Caco-2 (cell line): ENCODE measurements around the gene GFOD1. TPM values are rescaled to one million over a fixed set of nuclear protein-coding genes. Genes with fewer than 3 reads are reported as not detected.

Experiments
- BruUV-seq: library from RNA; stranded (reverse); fragments of 400-500 nt; replicated peaks from 2 replicates; lab custom pipeline; 2021; lab: Mats Ljungman, UMichigan
- CTCF ChIA-PET: fragments of 300-600 bp; sonication (Branson Sonifier 250); formaldehyde crosslinking; loops from one replicate; lab custom pipeline; 2022; ENCODE audit warnings: antibody characterized with exemption; lab: Charles Lee
- POLR2A ChIA-PET: fragments of 300-600 bp; sonication (Branson Sonifier 250); formaldehyde crosslinking; loops from one replicate; lab custom pipeline; 2022; ENCODE audit warnings: antibody characterized with exemption; lab: Charles Lee
- DNase-seq, 2 experiments: peaks; one replicate each; pipeline versions ENCODE4 v3.0.0 to v3.0.0-alpha.2; 2020 to 2022
- H3K27me3 ChIP-seq: replicated peaks from 2 replicates; pipeline ENCODE4 v1.6.0; 2011; ENCODE audit warnings: low read length; ENCODE audit not compliant: control insufficient read depth, insufficient read depth
- H3K36me3 ChIP-seq: 2 replicates; pipeline ENCODE4 v1.5.1; 2011; ENCODE audit warnings: low read length; ENCODE audit not compliant: control insufficient read depth, insufficient read depth
- H3K4me1 ChIP-seq: fragments of 250-450 bp; sonication (Bioruptor Pico); 2 replicates; pipeline ENCODE4 v1.5.1; 2020; ENCODE audit warnings: mild to moderate bottlenecking
- H3K4me3 ChIP-seq: 2 replicates; pipeline ENCODE4 v1.5.1; 2011; ENCODE audit warnings: low read depth, mild to moderate bottlenecking, control low read depth, low read length
- H3K9me3 ChIP-seq: fragments of 250-450 bp; sonication (Bioruptor Pico); 2 replicates; pipeline ENCODE4 v1.5.1; 2020; ENCODE audit warnings: mild to moderate bottlenecking, moderate library complexity
- H3K27ac Mint-ChIP-seq: one replicate; pipeline ENCODE4 v1.8.0; 2022; ENCODE audit warnings: mixed read lengths; ENCODE audit not compliant: unreplicated experiment
- H3K27me3 Mint-ChIP-seq: one replicate; pipeline ENCODE4 v1.8.0; 2022; ENCODE audit warnings: mixed read lengths; ENCODE audit not compliant: insufficient read depth, unreplicated experiment
- H3K36me3 Mint-ChIP-seq: one replicate; pipeline ENCODE4 v1.8.0; 2022; ENCODE audit warnings: mild to moderate bottlenecking, mixed read lengths; ENCODE audit not compliant: insufficient read depth, unreplicated experiment
- H3K4me1 Mint-ChIP-seq: one replicate; pipeline ENCODE4 v1.8.0; 2022; ENCODE audit warnings: low read depth, mixed read lengths; ENCODE audit not compliant: unreplicated experiment
- H3K4me3 Mint-ChIP-seq: one replicate; pipeline ENCODE4 v1.8.0; 2022; ENCODE audit warnings: mild to moderate bottlenecking, moderate library complexity, mixed read lengths; ENCODE audit not compliant: unreplicated experiment
- H3K9me3 Mint-ChIP-seq: one replicate; pipeline ENCODE4 v1.8.0; 2022; ENCODE audit warnings: mixed read lengths; ENCODE audit not compliant: unreplicated experiment
- intact Hi-C: fragments of 100-400 bp; cut with micrococcal nuclease; formaldehyde crosslinking; loops from one replicate; pipeline ENCODE4 v1.10.0; 2022; ENCODE audit not compliant: unreplicated experiment
- total RNA-seq: library from RNA; stranded (reverse); gene quantifications from 2 replicates; pipeline ENCODE4 v1.2.3, GENCODE V29; 2022
- TF ChIP-seq, protein P1 (sequence below), 2 experiments: fragments of 200-600 bp in 1 of 2; IDR thresholded peaks; 1 replicate in 1 of 2; 2 replicates in 1 of 2; pipeline versions ENCODE4 v1.5.1 to v1.8.0; 2011 to 2022; ENCODE audit warnings: antibody characterized with exemption in 1 of 2, control low read depth in 1 of 2, inconsistent platforms in 1 of 2, low read depth in 1 of 2, low read length in 1 of 2, mild to moderate bottlenecking in 1 of 2, moderate library complexity in 1 of 2; ENCODE audit not compliant: insufficient read depth in 1 of 2, severe bottlenecking in 1 of 2, unreplicated experiment in 1 of 2

The GFOD1 gene
- total RNA-seq, 1 experiment from 2014 or later = 0.84 TPM

DNA sequence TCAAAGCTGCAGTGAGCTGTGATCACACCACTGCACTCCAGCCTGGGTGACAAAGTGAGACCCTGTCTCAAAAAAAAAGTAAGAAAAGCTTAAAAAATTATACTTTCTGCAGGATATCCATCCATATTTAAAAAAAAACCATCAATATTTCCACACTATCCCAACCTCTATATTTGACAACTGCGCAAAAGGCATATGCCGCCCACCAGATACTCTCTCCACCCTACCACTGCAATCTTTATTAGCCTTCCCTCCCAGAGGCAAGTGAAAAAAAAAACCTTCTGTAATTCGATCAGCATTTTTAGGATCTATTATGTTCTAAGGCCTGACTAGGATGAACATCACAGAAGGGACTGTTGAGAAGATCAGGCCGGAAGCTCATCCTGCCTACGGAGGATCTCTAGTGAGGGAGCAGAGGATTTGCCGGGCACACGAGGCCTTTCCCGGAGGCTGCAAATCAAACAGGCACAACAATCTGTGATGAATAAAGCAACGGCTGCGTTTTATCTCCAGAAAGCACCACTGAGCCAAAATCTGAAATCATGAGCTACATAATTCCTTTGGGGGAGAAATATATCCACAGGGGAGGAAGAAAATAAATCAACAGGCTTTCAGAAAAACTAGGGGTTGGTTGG, 65.9 kb downstream of the GFOD1 start:
- Histone ChIP-seq H3K27me3 (no peaks in the 10 kb centered on the region), H3K36me3 (no peaks in the 10 kb centered on the region), H3K4me3 (no peak overlapping the region), H3K4me1 (no peaks in the 10 kb centered on the region), H3K9me3 (no peaks in the 10 kb centered on the region)
- Mint-ChIP-seq H3K9me3 (no peaks in the 10 kb centered on the region), H3K27me3 (peaks cover 9% of the 10 kb centered on the region), H3K4me1 (no peaks in the 10 kb centered on the region), H3K27ac (no peak overlapping the region), H3K36me3 (no peaks in the 10 kb centered on the region), H3K4me3 (no peak overlapping the region)
- POLR2A ChIA-PET = no interaction called here
- no peak for DNase-seq
- intact Hi-C loops = no loop called here
- CTCF ChIA-PET = no interaction called here
- no TSS peak for BruUV-seq
- TF ChIP-seq, protein P1, sequence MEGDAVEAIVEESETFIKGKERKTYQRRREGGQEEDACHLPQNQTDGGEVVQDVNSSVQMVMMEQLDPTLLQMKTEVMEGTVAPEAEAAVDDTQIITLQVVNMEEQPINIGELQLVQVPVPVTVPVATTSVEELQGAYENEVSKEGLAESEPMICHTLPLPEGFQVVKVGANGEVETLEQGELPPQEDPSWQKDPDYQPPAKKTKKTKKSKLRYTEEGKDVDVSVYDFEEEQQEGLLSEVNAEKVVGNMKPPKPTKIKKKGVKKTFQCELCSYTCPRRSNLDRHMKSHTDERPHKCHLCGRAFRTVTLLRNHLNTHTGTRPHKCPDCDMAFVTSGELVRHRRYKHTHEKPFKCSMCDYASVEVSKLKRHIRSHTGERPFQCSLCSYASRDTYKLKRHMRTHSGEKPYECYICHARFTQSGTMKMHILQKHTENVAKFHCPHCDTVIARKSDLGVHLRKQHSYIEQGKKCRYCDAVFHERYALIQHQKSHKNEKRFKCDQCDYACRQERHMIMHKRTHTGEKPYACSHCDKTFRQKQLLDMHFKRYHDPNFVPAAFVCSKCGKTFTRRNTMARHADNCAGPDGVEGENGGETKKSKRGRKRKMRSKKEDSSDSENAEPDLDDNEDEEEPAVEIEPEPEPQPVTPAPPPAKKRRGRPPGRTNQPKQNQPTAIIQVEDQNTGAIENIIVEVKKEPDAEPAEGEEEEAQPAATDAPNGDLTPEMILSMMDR (IDR thresholded peaks at IDR 0.05; ENCODE audit: insufficient read depth in 1 of 2, low read depth in 1 of 2, low read length in 1 of 2, severe bottlenecking in 1 of 2, unreplicated experiment in 1 of 2) = no peak

DNA sequence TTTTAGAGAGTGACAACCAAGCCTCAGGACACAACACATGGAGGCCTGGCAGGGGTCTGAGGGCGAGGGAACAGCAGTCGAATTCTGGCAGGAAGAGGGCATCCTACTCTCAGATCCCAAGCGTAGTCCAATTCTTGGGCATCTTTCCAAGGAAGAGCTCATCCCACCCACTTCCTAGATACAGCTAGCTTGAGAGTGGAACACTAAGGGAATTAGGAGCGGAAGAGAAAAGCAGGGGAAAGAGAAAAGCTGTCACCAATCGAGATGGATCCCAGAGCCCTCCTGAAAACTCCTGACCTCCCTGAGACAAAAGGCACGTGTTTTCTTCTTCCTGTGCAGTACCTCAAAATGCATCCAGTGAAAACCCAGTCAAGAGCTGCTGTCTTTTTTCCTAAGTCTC, 67.1 kb downstream of the GFOD1 start:
- Histone ChIP-seq H3K9me3 (no peaks in the 10 kb centered on the region), H3K4me1 (no peaks in the 10 kb centered on the region), H3K36me3 (no peaks in the 10 kb centered on the region), H3K27me3 (no peaks in the 10 kb centered on the region), H3K4me3 (no peak overlapping the region)
- Mint-ChIP-seq H3K36me3 (no peaks in the 10 kb centered on the region), H3K9me3 (no peaks in the 10 kb centered on the region), H3K27ac (no peak overlapping the region), H3K4me1 (no peaks in the 10 kb centered on the region), H3K4me3 (no peak overlapping the region), H3K27me3 (peaks cover 13% of the 10 kb centered on the region)
- ChIA-PET POLR2A (no interaction called here), CTCF (no interaction called here)
- TF ChIP-seq, protein P1 (IDR thresholded peaks at IDR 0.05; ENCODE audit: insufficient read depth in 1 of 2, low read depth in 1 of 2, low read length in 1 of 2, severe bottlenecking in 1 of 2, unreplicated experiment in 1 of 2) = no peak
- no peak for DNase-seq
- intact Hi-C loops = no loop called here
- no TSS peak for BruUV-seq

DNA sequence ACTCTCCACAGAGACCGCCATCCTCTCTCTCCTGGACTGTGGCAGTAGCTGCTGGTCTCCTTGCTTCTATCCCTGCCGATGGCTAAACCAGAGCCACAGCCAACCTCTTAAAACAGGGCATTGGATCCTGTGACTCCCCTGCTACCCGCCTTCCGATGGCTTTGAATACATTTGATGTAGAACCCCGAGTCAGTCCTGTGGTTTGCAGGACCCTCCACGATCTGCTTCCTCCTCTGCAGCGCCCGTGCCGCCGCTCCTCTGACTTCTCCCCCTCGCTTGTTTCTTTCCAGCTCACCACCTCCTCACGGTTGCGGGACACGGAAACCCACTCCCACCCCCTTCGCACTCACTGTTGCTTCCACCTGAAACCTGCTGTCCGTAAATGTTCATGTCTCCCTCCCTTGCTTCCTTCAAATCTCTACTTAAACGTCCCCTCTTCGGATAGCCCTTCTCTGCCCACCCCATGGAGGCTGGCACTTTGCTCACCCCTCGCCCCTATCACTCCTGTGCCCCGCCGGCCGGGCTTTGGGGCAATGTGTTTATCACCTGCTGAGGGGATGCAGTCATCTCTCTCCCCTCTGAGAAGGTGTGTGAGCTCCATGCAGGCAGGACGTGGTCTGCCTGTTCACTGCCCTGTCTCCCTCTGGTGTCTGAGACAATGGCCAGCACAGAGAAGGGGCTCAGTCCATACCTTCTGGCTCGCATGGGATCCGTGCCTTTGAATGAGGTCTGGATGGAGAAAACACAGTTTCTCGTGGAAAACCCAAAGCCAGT, 67.8 kb downstream of the GFOD1 start:
- Mint-ChIP-seq H3K4me1 (no peaks in the 10 kb centered on the region), H3K27ac (no peak overlapping the region), H3K27me3 (peaks cover 13% of the 10 kb centered on the region), H3K36me3 (no peaks in the 10 kb centered on the region), H3K4me3 (no peak overlapping the region), H3K9me3 (no peaks in the 10 kb centered on the region)
- TF ChIP-seq, protein P1 (IDR thresholded peaks at IDR 0.05; ENCODE audit: insufficient read depth in 1 of 2, low read depth in 1 of 2, low read length in 1 of 2, severe bottlenecking in 1 of 2, unreplicated experiment in 1 of 2) = no peak
- H3K4me1 ChIP-seq = no peaks in the 10 kb centered on the region
- ChIA-PET CTCF (no interaction called here), POLR2A (no interaction called here)
- no peak for DNase-seq
- no TSS peak for BruUV-seq
- intact Hi-C loops = no loop called here
- H3K9me3 ChIP-seq = no peaks in the 10 kb centered on the region
- no peaks in the 10 kb centered on the region for H3K27me3 ChIP-seq
- no peak overlapping the region for H3K4me3 ChIP-seq
- H3K36me3 ChIP-seq = no peaks in the 10 kb centered on the region
